ENCODE data around the gene SEMA6C.

- no peak for TF ChIP-seq SP2 (tag by site-specific recombination; IDR thresholded peaks at IDR 0.05)
- no peak for TF ChIP-seq ZNF37A (tag by site-specific recombination; IDR thresholded peaks at IDR 0.05)
Measured at GRCh38 chr1:151176514-151177045, 30.1 kb upstream of the SEMA6C start.
